ENCODE measurements around the gene CACNB4. TPM values are rescaled to one million over a fixed set of nuclear protein-coding genes. Genes with fewer than 3 reads are reported as not detected.
"Not testable (repeated sequence)": the region's sequence is repeated elsewhere in the genome, so short reads cannot be mapped to it uniquely, and the experiment has no call there.

Gene CACNB4
- total RNA-seq, 1 donor from 2014 or later = 5.6 TPM

DNA sequence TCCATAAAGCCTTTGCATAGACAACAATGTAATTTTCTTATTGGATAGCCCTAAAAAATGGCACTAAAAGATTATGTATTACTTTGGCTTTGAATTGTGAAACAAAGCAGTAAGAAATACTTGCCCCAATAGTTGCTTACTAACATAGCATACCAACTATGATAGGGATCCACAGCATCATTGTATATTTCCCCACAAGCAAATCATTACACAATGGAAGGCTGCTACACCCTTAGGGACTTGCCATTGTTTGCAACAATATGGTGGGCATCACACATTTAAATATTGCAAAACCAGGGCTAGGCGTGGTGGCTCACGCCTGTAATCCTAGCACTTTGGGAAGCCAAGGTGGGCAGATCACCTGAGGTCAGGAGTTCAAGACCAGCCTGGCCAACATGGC lies 74.4 kb downstream of the CACNB4 start:
- TF ChIP-seq, protein P1, sequence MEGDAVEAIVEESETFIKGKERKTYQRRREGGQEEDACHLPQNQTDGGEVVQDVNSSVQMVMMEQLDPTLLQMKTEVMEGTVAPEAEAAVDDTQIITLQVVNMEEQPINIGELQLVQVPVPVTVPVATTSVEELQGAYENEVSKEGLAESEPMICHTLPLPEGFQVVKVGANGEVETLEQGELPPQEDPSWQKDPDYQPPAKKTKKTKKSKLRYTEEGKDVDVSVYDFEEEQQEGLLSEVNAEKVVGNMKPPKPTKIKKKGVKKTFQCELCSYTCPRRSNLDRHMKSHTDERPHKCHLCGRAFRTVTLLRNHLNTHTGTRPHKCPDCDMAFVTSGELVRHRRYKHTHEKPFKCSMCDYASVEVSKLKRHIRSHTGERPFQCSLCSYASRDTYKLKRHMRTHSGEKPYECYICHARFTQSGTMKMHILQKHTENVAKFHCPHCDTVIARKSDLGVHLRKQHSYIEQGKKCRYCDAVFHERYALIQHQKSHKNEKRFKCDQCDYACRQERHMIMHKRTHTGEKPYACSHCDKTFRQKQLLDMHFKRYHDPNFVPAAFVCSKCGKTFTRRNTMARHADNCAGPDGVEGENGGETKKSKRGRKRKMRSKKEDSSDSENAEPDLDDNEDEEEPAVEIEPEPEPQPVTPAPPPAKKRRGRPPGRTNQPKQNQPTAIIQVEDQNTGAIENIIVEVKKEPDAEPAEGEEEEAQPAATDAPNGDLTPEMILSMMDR (conservative IDR thresholded peaks at IDR 0.05) = no peak
- Mint-ChIP-seq H3K4me3 (no peak overlapping the region), H3K27me3 (peaks cover 16% of the 10 kb centered on the region), H3K36me3 (no peaks in the 10 kb centered on the region), H3K9me3 (no peaks in the 10 kb centered on the region), H3K4me1 (ENCODE audit: unreplicated experiment) (peaks cover 8% of the 10 kb centered on the region), H3K27ac (no peak overlapping the region)
- DNase-seq (ENCODE audit: extremely low spot score, unreplicated experiment) = no peak

DNA sequence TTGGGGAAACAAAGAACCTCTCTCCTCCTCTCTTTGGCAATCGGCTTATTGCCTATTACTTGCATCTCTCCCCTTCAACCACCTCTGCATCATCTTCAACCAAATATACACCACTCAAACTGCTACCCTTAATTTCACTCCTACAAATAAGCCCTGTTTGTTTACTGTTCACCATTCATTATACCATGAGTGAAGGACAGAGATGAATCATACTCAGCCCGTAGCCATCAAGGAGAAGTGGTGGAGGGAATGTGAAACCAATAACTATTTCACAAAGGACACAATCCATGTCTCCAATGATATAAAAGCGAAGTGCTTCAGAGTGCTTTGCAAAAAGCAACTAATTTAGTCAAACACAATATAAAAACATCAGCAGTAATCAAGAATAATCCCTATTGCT lies 76.8 kb downstream of the CACNB4 start:
- Mint-ChIP-seq H3K36me3 (no peaks in the 10 kb centered on the region), H3K27me3 (peaks cover 18% of the 10 kb centered on the region), H3K27ac (no peak overlapping the region), H3K4me1 (ENCODE audit: unreplicated experiment) (peaks cover 11% of the 10 kb centered on the region), H3K9me3 (no peaks in the 10 kb centered on the region), H3K4me3 (no peak overlapping the region)
- no peak for DNase-seq (ENCODE audit: extremely low spot score, unreplicated experiment)
- TF ChIP-seq, protein P1 (conservative IDR thresholded peaks at IDR 0.05) = no peak

DNA sequence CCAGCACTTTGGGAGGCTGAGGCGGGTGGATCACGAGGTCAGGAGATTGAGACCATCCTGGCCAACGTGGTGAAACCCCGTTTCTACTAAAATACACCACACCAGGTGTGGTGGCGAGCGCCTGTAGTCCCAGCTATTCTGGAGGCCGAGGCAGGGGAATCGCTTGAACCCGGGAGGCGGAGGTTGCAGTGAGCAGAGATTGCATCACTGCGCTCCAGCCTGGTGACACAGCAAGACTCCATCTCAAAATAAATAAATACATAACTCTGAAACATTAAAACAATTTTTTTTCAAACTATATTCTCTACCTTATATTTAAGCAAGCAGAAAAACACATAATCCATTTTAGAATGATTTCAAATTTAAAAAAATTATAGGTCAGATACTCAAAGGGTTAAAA lies 77.8 kb downstream of the CACNB4 start:
- not testable (repeated sequence) for H3K27ac Mint-ChIP-seq; H3K4me1 Mint-ChIP-seq (ENCODE audit: unreplicated experiment); H3K9me3 Mint-ChIP-seq; H3K4me3 Mint-ChIP-seq; DNase-seq (ENCODE audit: extremely low spot score, unreplicated experiment); H3K36me3 Mint-ChIP-seq
- peaks cover 18% of the 10 kb centered on the region for H3K27me3 Mint-ChIP-seq

DNA sequence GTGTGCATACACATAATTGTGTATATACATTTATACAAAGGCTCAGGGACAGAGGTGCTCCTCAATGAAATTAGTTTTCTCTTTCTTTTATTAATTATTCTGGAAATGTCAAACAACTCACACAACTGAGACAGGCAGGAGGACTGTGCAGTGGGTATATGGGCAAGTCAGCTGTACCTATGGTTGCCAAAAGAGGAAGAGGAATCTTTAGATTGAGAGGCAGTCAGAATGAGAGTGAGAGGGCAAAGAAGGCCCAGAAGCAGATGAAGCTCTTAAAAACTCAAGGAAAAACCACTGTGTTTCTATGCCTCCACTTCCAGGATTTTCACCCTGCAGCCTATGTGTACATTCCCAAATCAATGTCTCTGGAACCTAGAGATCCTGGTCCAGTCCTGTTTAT lies 79.1 kb downstream of the CACNB4 start:
- H3K4me3 Mint-ChIP-seq = no peak overlapping the region
- H3K9me3 Mint-ChIP-seq = no peaks in the 10 kb centered on the region
- no peak overlapping the region for H3K27ac Mint-ChIP-seq
- TF ChIP-seq, protein P1 (conservative IDR thresholded peaks at IDR 0.05) = no peak
- peaks cover 18% of the 10 kb centered on the region for H3K27me3 Mint-ChIP-seq
- peaks cover 3% of the 10 kb centered on the region for H3K4me1 Mint-ChIP-seq (ENCODE audit: unreplicated experiment)
- DNase-seq (ENCODE audit: extremely low spot score, unreplicated experiment) = no peak
- no peaks in the 10 kb centered on the region for H3K36me3 Mint-ChIP-seq

DNA sequence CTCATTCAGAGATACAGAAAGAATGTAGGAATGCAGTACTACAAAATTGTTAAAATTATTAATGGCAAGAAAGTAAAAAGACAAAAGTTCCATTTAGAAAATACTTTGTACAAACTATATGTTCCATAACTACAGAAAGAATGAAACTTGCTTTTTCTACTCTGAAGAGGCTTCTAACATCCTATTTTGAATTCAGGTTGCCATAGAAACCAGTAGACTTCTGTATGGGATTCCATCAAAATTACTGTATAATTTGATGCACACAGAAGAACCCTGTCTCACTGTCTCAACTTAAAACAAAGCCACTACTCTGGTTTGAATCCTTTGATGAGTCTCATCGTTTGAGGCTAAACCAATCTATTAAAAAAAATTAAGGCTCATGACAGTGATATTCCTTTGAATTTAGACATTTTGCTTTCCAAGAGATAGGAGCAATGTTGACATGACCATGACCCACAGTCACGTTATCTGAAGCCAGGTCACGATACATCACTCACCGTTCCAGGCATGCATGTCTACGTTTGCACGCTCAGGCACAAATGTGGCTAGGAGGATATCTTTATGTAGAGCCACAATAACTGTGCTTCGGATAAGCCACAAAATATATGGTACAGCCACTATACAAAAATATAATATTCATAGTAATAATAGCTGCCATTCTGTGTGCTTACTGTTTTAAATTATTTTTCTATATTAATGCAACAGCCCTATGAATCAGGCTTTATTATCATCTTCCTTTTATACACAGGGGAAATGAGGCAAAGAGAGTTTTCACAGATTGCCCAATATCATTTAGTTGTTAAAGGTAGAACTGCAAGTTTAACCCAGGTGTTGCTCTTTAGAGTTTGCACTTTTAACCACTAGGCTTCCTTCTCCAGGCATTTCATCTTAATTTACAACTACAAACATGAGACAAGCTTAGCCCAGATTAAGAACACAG lies 82.4 kb downstream of the CACNB4 start:
- Mint-ChIP-seq H3K4me1 (ENCODE audit: unreplicated experiment) (peaks cover 3% of the 10 kb centered on the region), H3K27me3 (peaks cover 8% of the 10 kb centered on the region), H3K27ac (no peak overlapping the region), H3K4me3 (no peak overlapping the region), H3K9me3 (no peaks in the 10 kb centered on the region), H3K36me3 (no peaks in the 10 kb centered on the region)
- TF ChIP-seq, protein P1 (conservative IDR thresholded peaks at IDR 0.05) = no peak
- DNase-seq (ENCODE audit: extremely low spot score, unreplicated experiment) = no peak

DNA sequence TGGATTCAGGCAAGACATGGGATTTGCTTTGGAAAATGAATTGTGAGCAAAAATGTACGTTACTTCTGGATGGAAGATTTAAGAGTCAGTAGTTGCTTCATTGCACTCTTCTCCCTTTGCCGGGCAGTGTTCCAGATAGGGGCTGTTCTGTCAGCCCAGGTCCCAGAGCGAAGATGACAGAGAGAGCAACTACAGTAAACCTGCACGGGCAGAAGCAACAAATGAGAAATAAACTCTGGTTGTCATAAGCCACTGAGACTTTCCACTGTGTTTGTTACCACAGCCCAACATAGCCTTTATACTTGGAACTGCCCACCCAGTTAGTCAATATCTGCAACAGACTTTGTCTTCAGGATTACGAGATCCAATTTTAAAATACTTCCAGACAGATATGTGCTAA lies 83.3 kb downstream of the CACNB4 start:
- Mint-ChIP-seq H3K4me3 (no peak overlapping the region), H3K27me3 (peaks cover 7% of the 10 kb centered on the region), H3K9me3 (no peaks in the 10 kb centered on the region), H3K36me3 (no peaks in the 10 kb centered on the region), H3K27ac (no peak overlapping the region), H3K4me1 (ENCODE audit: unreplicated experiment) (peaks cover 3% of the 10 kb centered on the region)
- no peak for DNase-seq (ENCODE audit: extremely low spot score, unreplicated experiment)
- TF ChIP-seq, protein P1 (conservative IDR thresholded peaks at IDR 0.05) = no peak

Measured in type B pancreatic cell (in vitro differentiated cells).